Measurements from ENCODE around the gene AGAP1. TPM values are rescaled to one million over a fixed set of nuclear protein-coding genes. Genes with fewer than 3 reads are reported as not detected.

The AGAP1 gene
- total RNA-seq, 1 donor from 2014 or later: 39.4 TPM

- peaks cover 8% of the 10 kb centered on the region for H3K9me3 Mint-ChIP-seq (ENCODE audit: unreplicated experiment)
- H3K27ac Mint-ChIP-seq (ENCODE audit: unreplicated experiment): no peak overlapping the region
- Histone ChIP-seq H3K9ac (ENCODE audit: low read length) (no peak overlapping the region), H3K4me3 (ENCODE audit: insufficient read depth, low read depth, low read length) (no peak overlapping the region), H3K9me3 (ENCODE audit: insufficient read depth, low read depth, low read length) (peaks cover 7% of the 10 kb centered on the region), H3K4me2 (ENCODE audit: low read length) (no peak overlapping the region), H3K27me3 (ENCODE audit: insufficient read depth, low read length) (peaks cover 5% of the 10 kb centered on the region), H2AFZ (ENCODE audit: low read depth, low read length) (no peak overlapping the region), H4K20me1 (ENCODE audit: insufficient read depth, low read length) (no peaks in the 10 kb centered on the region), H3K4me1 (ENCODE audit: insufficient read depth, low read length) (no peaks in the 10 kb centered on the region), H3K36me3 (ENCODE audit: insufficient read depth, low read length) (no peaks in the 10 kb centered on the region), H3K79me2 (ENCODE audit: insufficient read depth, low read length) (no peaks in the 10 kb centered on the region), H3K27ac (ENCODE audit: low read depth, low read length) (no peak overlapping the region)
- TF ChIP-seq EZH2 (IDR thresholded peaks at IDR 0.05; ENCODE audit: insufficient read depth, low read length) (no peak), CTCF (IDR thresholded peaks at IDR 0.05; ENCODE audit: insufficient read depth, low read depth, low read length) (no peak)
- no peaks in the 10 kb centered on the region for H3K4me1 Mint-ChIP-seq (ENCODE audit: low read depth, unreplicated experiment)
- H3K27me3 Mint-ChIP-seq (ENCODE audit: low read depth, unreplicated experiment): peaks cover 18% of the 10 kb centered on the region
- DNase-seq (ENCODE audit: low read depth) (no peak), FAIRE-seq (no peak)
- H3K4me3 Mint-ChIP-seq (ENCODE audit: unreplicated experiment): no peak overlapping the region
- no peaks in the 10 kb centered on the region for H3K36me3 Mint-ChIP-seq (ENCODE audit: low read depth, unreplicated experiment)
Observed at GRCh38 chr2:235445116-235445515, 48.7 kb upstream of the AGAP1 start.

DNA sequence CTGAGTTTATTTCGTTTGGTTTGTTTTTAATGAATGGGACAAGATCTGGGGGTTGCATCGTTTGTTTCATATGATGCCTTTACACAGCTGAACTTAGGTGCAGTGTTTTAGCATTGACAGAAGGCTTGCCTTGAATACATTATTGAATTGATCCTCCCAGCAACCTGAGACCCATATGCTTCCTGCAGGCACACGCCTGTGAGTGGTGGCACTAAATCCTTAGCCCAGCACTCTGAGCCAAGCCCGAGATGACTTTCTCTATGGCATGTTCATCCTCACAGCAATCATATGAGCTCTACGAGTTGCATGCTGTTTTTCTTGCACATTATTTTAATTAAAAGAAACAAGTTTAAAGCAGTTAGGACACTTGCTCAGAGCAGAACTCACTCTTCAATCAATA lies 47.8 kb upstream of the AGAP1 start:
- no peaks in the 10 kb centered on the region for H4K20me1 ChIP-seq (ENCODE audit: insufficient read depth, low read length)
- no peak for DNase-seq (ENCODE audit: low read depth)
- no peaks in the 10 kb centered on the region for H3K4me1 ChIP-seq (ENCODE audit: insufficient read depth, low read length)
- H3K36me3 Mint-ChIP-seq (ENCODE audit: low read depth, unreplicated experiment): no peaks in the 10 kb centered on the region
- H3K9ac ChIP-seq (ENCODE audit: low read length): no peak overlapping the region
- H3K27me3 ChIP-seq (ENCODE audit: insufficient read depth, low read length): peaks cover 5% of the 10 kb centered on the region
- H3K4me3 Mint-ChIP-seq (ENCODE audit: unreplicated experiment): no peak overlapping the region
- H3K4me3 ChIP-seq (ENCODE audit: insufficient read depth, low read depth, low read length): no peak overlapping the region
- FAIRE-seq: no peak
- no peaks in the 10 kb centered on the region for H3K4me1 Mint-ChIP-seq (ENCODE audit: low read depth, unreplicated experiment)
- H3K79me2 ChIP-seq (ENCODE audit: insufficient read depth, low read length): no peaks in the 10 kb centered on the region
- no peak overlapping the region for H3K4me2 ChIP-seq (ENCODE audit: low read length)
- no peak overlapping the region for H2AFZ ChIP-seq (ENCODE audit: low read depth, low read length)
- TF ChIP-seq EZH2 (IDR thresholded peaks at IDR 0.05; ENCODE audit: insufficient read depth, low read length): no peak
- no peak for TF ChIP-seq CTCF (IDR thresholded peaks at IDR 0.05; ENCODE audit: insufficient read depth, low read depth, low read length)
- H3K9me3 Mint-ChIP-seq (ENCODE audit: unreplicated experiment): peaks cover 8% of the 10 kb centered on the region
- H3K36me3 ChIP-seq (ENCODE audit: insufficient read depth, low read length): no peaks in the 10 kb centered on the region
- H3K27ac Mint-ChIP-seq (ENCODE audit: unreplicated experiment): no peak overlapping the region
- H3K27me3 Mint-ChIP-seq (ENCODE audit: low read depth, unreplicated experiment): peaks cover 14% of the 10 kb centered on the region
- no peak overlapping the region for H3K27ac ChIP-seq (ENCODE audit: low read depth, low read length)
- H3K9me3 ChIP-seq (ENCODE audit: insufficient read depth, low read depth, low read length): peaks cover 7% of the 10 kb centered on the region

GRCh38 chr2:235447210-235447609 lies 46.6 kb upstream of the AGAP1 start:
- Histone ChIP-seq H3K9me3 (ENCODE audit: insufficient read depth, low read depth, low read length) (peaks cover 7% of the 10 kb centered on the region), H3K27me3 (ENCODE audit: insufficient read depth, low read length) (peaks cover 5% of the 10 kb centered on the region), H3K79me2 (ENCODE audit: insufficient read depth, low read length) (no peaks in the 10 kb centered on the region), H3K9ac (ENCODE audit: low read length) (no peak overlapping the region), H2AFZ (ENCODE audit: low read depth, low read length) (no peak overlapping the region), H3K27ac (ENCODE audit: low read depth, low read length) (no peak overlapping the region), H3K36me3 (ENCODE audit: insufficient read depth, low read length) (no peaks in the 10 kb centered on the region), H4K20me1 (ENCODE audit: insufficient read depth, low read length) (no peaks in the 10 kb centered on the region), H3K4me2 (ENCODE audit: low read length) (no peak overlapping the region), H3K4me1 (ENCODE audit: insufficient read depth, low read length) (no peaks in the 10 kb centered on the region), H3K4me3 (ENCODE audit: insufficient read depth, low read depth, low read length) (no peak overlapping the region)
- DNase-seq (ENCODE audit: low read depth) (no peak), FAIRE-seq (no peak)
- H3K27ac Mint-ChIP-seq (ENCODE audit: unreplicated experiment): no peak overlapping the region
- peaks cover 14% of the 10 kb centered on the region for H3K27me3 Mint-ChIP-seq (ENCODE audit: low read depth, unreplicated experiment)
- no peaks in the 10 kb centered on the region for H3K36me3 Mint-ChIP-seq (ENCODE audit: low read depth, unreplicated experiment)
- H3K4me3 Mint-ChIP-seq (ENCODE audit: unreplicated experiment): no peak overlapping the region
- H3K4me1 Mint-ChIP-seq (ENCODE audit: low read depth, unreplicated experiment): no peaks in the 10 kb centered on the region
- TF ChIP-seq EZH2 (IDR thresholded peaks at IDR 0.05; ENCODE audit: insufficient read depth, low read length): no peak
- TF ChIP-seq CTCF (IDR thresholded peaks at IDR 0.05; ENCODE audit: insufficient read depth, low read depth, low read length): no peak
- peaks cover 8% of the 10 kb centered on the region for H3K9me3 Mint-ChIP-seq (ENCODE audit: unreplicated experiment)
